ENCODE results near the gene IPP.

IPP gene

DNA sequence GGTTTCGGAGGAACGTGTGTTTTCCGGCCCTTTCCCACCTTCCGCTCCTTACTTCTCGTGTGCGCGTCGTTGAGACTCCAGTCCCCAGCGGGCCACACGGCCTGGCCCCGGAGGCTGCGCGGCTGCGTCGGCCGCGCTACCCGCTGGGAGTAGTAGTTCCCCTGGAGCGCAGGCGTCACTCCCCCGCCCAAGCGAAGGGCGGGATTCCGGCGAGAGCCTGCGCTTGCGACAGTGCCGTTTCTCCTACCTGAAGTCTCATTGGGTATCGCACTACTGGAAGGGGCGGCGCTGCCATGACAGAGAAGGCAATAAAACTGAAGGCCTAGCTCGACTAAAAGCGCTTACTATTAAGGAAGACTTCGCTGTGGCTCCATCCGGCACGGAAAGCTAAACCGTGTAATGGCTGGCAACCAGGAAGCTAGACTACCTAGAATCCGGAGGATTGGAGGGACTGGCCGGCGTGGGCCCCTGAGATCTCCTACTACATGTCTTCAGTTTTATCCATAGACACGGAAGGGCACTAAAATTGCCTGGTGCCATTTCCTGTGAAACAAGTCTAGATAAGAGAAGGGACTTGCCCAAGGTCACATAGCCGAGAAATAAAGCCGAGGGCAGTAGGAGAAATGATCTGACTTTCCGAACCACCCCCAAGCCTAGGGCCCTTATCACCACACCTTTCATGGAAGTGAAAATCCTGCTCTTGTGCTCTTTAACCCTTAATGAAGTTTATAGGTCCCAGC is 63.3 kb downstream of the IPP start (continued):
- TF ChIP-seq, protein P1, sequence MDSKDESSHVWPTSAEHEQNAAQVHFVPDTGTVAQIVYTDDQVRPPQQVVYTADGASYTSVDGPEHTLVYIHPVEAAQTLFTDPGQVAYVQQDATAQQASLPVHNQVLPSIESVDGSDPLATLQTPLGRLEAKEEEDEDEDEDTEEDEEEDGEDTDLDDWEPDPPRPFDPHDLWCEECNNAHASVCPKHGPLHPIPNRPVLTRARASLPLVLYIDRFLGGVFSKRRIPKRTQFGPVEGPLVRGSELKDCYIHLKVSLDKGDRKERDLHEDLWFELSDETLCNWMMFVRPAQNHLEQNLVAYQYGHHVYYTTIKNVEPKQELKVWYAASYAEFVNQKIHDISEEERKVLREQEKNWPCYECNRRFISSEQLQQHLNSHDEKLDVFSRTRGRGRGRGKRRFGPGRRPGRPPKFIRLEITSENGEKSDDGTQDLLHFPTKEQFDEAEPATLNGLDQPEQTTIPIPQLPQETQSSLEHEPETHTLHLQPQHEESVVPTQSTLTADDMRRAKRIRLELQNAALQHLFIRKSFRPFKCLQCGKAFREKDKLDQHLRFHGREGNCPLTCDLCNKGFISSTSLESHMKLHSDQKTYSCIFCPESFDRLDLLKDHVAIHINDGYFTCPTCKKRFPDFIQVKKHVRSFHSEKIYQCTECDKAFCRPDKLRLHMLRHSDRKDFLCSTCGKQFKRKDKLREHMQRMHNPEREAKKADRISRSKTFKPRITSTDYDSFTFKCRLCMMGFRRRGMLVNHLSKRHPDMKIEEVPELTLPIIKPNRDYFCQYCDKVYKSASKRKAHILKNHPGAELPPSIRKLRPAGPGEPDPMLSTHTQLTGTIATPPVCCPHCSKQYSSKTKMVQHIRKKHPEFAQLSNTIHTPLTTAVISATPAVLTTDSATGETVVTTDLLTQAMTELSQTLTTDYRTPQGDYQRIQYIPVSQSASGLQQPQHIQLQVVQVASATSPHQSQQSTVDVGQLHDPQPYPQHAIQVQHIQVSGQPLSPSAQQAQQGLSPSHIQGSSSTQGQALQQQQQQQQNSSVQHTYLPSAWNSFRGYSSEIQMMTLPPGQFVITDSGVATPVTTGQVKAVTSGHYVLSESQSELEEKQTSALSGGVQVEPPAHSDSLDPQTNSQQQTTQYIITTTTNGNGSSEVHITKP (tag by site-specific recombination; IDR thresholded peaks at IDR 0.05), result no peak
- no peak for TF ChIP-seq ZNF184 (tag by site-specific recombination; IDR thresholded peaks at IDR 0.05)
- peak; percentile 67 for TF ChIP-seq YY1 (tag by site-specific recombination; IDR thresholded peaks at IDR 0.05)
- peak; percentile 22; the same call in 1 of the 2 replicates for TF ChIP-seq ZXDB (tag by site-specific recombination; IDR thresholded peaks at IDR 0.05)
- TF ChIP-seq ZNF366 (tag by site-specific recombination; conservative IDR thresholded peaks at IDR 0.05), result no peak; the same call in 1 of the 2 replicates
- TF ChIP-seq ZNF561 (tag by site-specific recombination; IDR thresholded peaks at IDR 0.05; ENCODE audit: borderline replicate concordance), result no peak; the same call in 1 of the 2 replicates
- peak; percentile 90 for TF ChIP-seq SP2 (tag by site-specific recombination; IDR thresholded peaks at IDR 0.05)
- TF ChIP-seq HOXC10 (CRISPR knock-in tag; IDR thresholded peaks at IDR 0.05), result peak; percentile 87; the same call in 1 of the 2 replicates
- TF ChIP-seq ZBTB48 (tag by site-specific recombination; IDR thresholded peaks at IDR 0.05), result no peak
- 0 out of 2 replicates have a peak, but pooled peaks have one; percentile 3 for TF ChIP-seq ZFHX2 (tag by site-specific recombination; conservative IDR thresholded peaks at IDR 0.05)
- no peak for TF ChIP-seq ZNF23 (tag by site-specific recombination; IDR thresholded peaks at IDR 0.05; ENCODE audit: borderline replicate concordance)
- TF ChIP-seq ZNF274 (IDR thresholded peaks at IDR 0.05; ENCODE audit: low read length), result no peak
- no peak for TF ChIP-seq ZNF274 (tag by site-specific recombination; IDR thresholded peaks at IDR 0.05; ENCODE audit: borderline replicate concordance)
- TF ChIP-seq ZEB2 (tag by site-specific recombination; IDR thresholded peaks at IDR 0.05), result peak; percentile 55; the same call in 1 of the 2 replicates
- 0 out of 2 replicates have a peak, but pooled peaks have one; percentile 8 for TF ChIP-seq GLIS2 (tag by site-specific recombination; IDR thresholded peaks at IDR 0.05)
- TF ChIP-seq ZNF660 (tag by site-specific recombination; IDR thresholded peaks at IDR 0.05), result peak; percentile 37; the same call in 1 of the 2 replicates
- 0 out of 2 replicates have a peak, but pooled peaks have one; percentile 3 for TF ChIP-seq EGR2 (tag by site-specific recombination; IDR thresholded peaks at IDR 0.05; ENCODE audit: low read depth)
- TF ChIP-seq, protein P2, sequence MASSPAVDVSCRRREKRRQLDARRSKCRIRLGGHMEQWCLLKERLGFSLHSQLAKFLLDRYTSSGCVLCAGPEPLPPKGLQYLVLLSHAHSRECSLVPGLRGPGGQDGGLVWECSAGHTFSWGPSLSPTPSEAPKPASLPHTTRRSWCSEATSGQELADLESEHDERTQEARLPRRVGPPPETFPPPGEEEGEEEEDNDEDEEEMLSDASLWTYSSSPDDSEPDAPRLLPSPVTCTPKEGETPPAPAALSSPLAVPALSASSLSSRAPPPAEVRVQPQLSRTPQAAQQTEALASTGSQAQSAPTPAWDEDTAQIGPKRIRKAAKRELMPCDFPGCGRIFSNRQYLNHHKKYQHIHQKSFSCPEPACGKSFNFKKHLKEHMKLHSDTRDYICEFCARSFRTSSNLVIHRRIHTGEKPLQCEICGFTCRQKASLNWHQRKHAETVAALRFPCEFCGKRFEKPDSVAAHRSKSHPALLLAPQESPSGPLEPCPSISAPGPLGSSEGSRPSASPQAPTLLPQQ (tag by site-specific recombination; IDR thresholded peaks at IDR 0.05), result peak; percentile 13; the same call in 1 of the 2 replicates
- no peak for TF ChIP-seq MZF1 (tag by site-specific recombination; IDR thresholded peaks at IDR 0.05; ENCODE audit: borderline replicate concordance)
- no peak for TF ChIP-seq ZNF248 (tag by site-specific recombination; IDR thresholded peaks at IDR 0.05)
- TF ChIP-seq ZSCAN30 (tag by site-specific recombination; IDR thresholded peaks at IDR 0.05), result peak; percentile 47
- peak; percentile 97 for TF ChIP-seq ZNF76 (tag by site-specific recombination; IDR thresholded peaks at IDR 0.05; ENCODE audit: borderline replicate concordance, low read depth)
- TF ChIP-seq ZNF433 (tag by site-specific recombination; IDR thresholded peaks at IDR 0.05; ENCODE audit: low read depth), result no peak
- TF ChIP-seq ZNF175 (tag by site-specific recombination; IDR thresholded peaks at IDR 0.05), result no peak
- TF ChIP-seq ZNF169 (tag by site-specific recombination; IDR thresholded peaks at IDR 0.05), result no peak
- no peak for TF ChIP-seq ZNF132 (tag by site-specific recombination; IDR thresholded peaks at IDR 0.05; ENCODE audit: borderline replicate concordance)
- peak; percentile 59 for TF ChIP-seq ZIC2 (tag by site-specific recombination; IDR thresholded peaks at IDR 0.05)
- TF ChIP-seq, protein P3, sequence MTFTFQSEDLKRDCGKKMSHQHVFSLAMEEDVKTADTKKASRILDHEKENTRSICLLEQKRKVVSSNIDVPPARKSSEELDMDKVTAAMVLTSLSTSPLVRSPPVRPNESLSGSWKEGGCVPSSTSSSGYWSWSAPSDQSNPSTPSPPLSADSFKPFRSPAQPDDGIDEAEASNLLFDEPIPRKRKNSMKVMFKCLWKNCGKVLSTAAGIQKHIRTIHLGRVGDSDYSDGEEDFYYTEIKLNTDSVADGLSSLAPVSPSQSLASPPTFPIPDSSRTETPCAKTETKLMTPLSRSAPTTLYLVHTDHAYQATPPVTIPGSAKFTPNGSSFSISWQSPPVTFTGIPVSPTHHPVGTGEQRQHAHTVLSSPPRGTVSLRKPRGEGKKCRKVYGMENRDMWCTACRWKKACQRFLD (tag by site-specific recombination; IDR thresholded peaks at IDR 0.05), result no peak
- no peak for TF ChIP-seq ZNF394 (tag by site-specific recombination; IDR thresholded peaks at IDR 0.05; ENCODE audit: borderline replicate concordance)
- TF ChIP-seq HOXD13 (CRISPR knock-in tag; IDR thresholded peaks at IDR 0.05; ENCODE audit: borderline replicate concordance), result peak; percentile 96
- TF ChIP-seq ZBTB20 (tag by site-specific recombination; IDR thresholded peaks at IDR 0.05), result peak; percentile 97

Data from HEK293 (cell line).